GM21423 (cell line): ENCODE measurements around the gene GSDME.

Experiments
- ATAC-seq: cut with Tn5 transposase; IDR thresholded peaks from one replicate; pipeline ENCODE4 v1.9.1; 2021; ENCODE audit warnings: mild to moderate bottlenecking, moderate library complexity; ENCODE audit not compliant: unreplicated experiment

The GSDME gene

GRCh38 chr7:24659505-24659904, 97.8 kb downstream of the GSDME start:
- ATAC-seq = peak; percentile 79

GRCh38 chr7:24657980-24658379, 99.3 kb downstream of the GSDME start:
- no peak for ATAC-seq

- no peak for ATAC-seq
Observed at GRCh38 chr7:24656608-24657007, 100.7 kb downstream of the GSDME start.

- ATAC-seq = no peak
Observed at GRCh38 chr7:24654305-24654704, 103.0 kb downstream of the GSDME start.

- no peak for ATAC-seq
Observed at GRCh38 chr7:24653316-24654085, 103.8 kb downstream of the GSDME start.

- ATAC-seq = no peak
Observed at GRCh38 chr7:24652251-24652939, 104.9 kb downstream of the GSDME start.
